HT1080 (cell line): ENCODE results near the gene GRAMD4. TPM values are rescaled to one million over a fixed set of nuclear protein-coding genes. Genes with fewer than 3 reads are reported as not detected.

Experiments used
- DNase-seq: peaks from one replicate; pipeline ENCODE4 v3.0.0-alpha.2; 2015; ENCODE audit warnings: low read depth
- polyA plus RNA-seq, 2 experiments: library from polyadenylated mRNA; depleted of rRNA; stranded (reverse); fragments of >200 nt; gene quantifications; 2 replicates each; pipeline ENCODE4 v1.2.3, GENCODE V29; 2015
- total RNA-seq: library from RNA; depleted of rRNA; stranded (reverse); fragments of >200 nt; shearing (Covaris generic); gene quantifications from 2 replicates; pipeline ENCODE4 v1.2.3, GENCODE V29; 2014; rRNA removed

The GRAMD4 gene
- total RNA-seq, result 13.3 and 17.7 TPM in 2 replicates
- 16.8 and 42.2 TPM in 2 replicates for polyA plus RNA-seq (2015; cell fraction: cytosol; rRNA removed)
- polyA plus RNA-seq (2015; cell fraction: nucleus; rRNA removed), result 17.0 and 82.4 TPM in 2 replicates

GRCh38 chr22:46619830-46620501 lies at the start of gene GRAMD4:
Gene GRAMD4 (plus strand): TSS chr22:46620386. CDS start chr22:46626800, 6,414 bp downstream.
- peak; percentile 17 for DNase-seq

GRCh38 chr22:46571642-46572250 lies 48.4 kb upstream of the GRAMD4 start:
- no peak for DNase-seq

- no peak for DNase-seq
These were observed 47.0 kb upstream of the GRAMD4 start for GRCh38 chr22:46572911-46573780.

GRCh38 chr22:46573781-46574437 lies 46.3 kb upstream of the GRAMD4 start:
- no peak for DNase-seq

- no peak for DNase-seq
These were observed 45.7 kb upstream of the GRAMD4 start for GRCh38 chr22:46574438-46574992.

GRCh38 chr22:46574993-46575910 lies 44.9 kb upstream of the GRAMD4 start:
- DNase-seq, result peak; percentile 14

- DNase-seq, result no peak
These were observed 44.2 kb upstream of the GRAMD4 start for GRCh38 chr22:46575911-46576555.

- DNase-seq, result no peak
These were observed 43.4 kb upstream of the GRAMD4 start for GRCh38 chr22:46576556-46577367.

- DNase-seq, result no peak
These were observed 42.6 kb upstream of the GRAMD4 start for GRCh38 chr22:46577368-46578249.

GRCh38 chr22:46578251-46578823 lies 41.8 kb upstream of the GRAMD4 start:
- DNase-seq, result no peak

- DNase-seq, result no peak
These were observed 41.2 kb upstream of the GRAMD4 start for GRCh38 chr22:46578824-46579561.

- no peak for DNase-seq
These were observed 40.3 kb upstream of the GRAMD4 start for GRCh38 chr22:46579751-46580449.

- no peak for DNase-seq
These were observed 39.1 kb upstream of the GRAMD4 start for GRCh38 chr22:46580940-46581537.

GRCh38 chr22:46581538-46582244 lies 38.5 kb upstream of the GRAMD4 start:
- DNase-seq, result no peak
